HG02759 (cell line): ENCODE data around the gene SMARCE1.

Experiments used
- ATAC-seq: cut with Tn5 transposase; IDR thresholded peaks from one replicate; pipeline ENCODE4 v1.9.1; 2021; ENCODE audit warnings: mild to moderate bottlenecking, moderate library complexity; ENCODE audit not compliant: unreplicated experiment

SMARCE1 gene

DNA sequence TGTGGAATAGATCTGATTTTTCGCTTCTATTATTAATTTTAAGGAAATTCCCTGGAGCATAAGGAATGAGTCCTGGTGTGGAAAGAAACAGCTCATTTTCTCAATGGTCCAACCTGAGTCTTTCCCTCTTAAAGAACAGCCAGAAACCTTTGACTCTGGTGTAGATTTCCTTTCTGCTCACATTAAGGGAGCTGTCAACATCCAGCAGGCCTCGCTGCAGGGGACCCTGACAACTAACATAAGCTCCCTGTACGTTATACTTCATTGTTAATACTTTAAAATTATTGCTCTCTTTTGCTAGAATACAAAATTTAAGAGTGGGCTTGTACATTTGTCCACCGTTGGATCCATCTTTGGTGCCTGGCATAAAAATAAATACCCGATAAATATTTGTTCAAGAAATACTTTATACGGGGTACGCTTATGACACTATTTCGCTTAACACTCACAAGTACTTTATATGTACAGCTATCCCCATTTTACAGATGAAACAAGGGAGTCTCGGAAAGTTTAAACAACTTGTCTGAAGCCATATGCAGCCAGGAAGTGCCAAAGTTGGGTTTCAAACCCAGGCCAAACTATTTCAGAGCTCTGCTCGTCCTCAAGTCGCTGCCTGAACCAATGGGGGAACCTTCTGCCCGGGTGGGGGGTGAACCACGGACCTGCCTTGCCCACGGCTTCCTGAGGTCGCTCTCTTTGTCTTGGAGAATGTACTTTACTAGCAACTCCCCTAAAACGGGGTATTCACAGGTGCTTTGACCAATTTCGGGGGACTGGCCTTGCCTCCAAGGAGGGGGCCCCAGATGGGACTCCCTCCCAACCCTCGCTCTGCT, 611 bp downstream of the SMARCE1 start:
- peak; percentile 50 for ATAC-seq

DNA sequence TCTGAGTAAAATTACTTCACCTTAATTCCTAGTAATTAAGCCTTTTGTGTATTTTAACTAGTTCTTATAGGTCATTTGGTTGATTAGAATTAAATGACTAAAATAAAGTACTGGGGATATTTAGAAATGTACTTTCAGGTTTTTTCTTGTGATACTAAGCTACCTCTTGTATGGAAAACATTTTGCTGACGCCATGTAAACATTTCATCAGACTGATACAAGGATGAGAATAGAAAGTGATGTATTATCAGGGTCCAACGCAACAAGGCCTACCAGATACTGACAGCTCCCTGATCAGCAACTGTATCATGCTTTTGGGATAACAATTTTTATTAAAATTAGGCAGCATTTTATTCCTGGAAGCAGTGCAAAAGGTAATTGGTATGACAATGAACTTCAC, 1.7 kb downstream of the SMARCE1 start:
- no peak for ATAC-seq

DNA sequence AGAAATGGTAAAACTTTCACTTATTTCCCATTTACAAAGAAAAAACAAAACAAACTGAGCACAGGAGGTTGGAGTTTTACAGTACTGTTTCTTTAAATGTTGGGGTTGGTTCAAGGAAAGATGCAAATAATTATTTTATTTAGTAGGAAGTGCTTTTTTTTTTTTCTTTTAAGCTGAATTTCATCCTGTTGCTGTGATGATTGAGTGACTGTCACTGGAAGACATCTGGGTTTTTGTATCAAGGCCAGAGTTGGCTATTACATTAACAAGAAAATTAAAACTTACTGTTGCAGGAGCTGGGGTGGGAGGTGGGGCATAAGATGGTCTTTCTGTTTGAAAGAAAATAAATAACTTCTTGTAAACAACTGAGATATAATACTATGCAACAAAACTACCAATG, 2.3 kb downstream of the SMARCE1 start:
- no peak for ATAC-seq

DNA sequence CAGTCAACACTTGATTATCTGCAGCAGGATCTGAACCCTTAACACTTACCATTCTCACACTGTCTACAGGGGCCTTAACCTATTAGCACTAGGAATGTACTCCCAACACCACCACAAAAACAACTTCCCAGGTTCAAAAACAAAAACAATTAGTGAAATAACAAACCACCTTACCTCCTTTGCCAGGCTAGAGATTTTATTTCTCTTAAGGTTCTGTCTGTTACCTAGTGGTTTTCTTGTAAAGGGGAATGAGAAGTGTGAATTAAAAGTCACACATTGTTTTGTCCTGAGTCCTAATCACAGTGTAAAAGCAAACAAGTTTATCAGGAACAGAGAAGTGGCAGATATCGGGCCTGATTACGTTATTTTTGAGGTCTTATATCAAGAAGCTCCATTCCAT, 9.7 kb downstream of the SMARCE1 start:
- ATAC-seq, result no peak

DNA sequence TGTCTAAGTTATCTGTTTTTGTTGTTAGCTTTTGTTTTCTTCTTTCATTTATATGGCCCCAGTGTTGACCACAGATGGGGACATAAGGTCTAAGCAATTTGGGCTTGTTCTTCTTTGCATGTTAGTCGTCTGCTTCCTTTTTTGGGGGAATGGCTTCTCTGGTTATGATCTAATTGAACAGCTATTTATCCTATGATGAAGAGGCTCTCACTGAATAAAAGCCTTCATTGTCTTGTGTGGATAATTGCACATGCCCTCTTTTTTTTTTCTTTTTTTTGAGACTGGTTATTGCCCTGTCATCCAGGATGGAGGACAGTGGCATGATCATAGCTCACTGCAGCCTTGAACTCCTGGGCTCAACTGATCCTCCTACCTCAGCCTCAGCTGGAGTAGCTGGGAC, 13.7 kb downstream of the SMARCE1 start:
- ATAC-seq, result no peak

DNA sequence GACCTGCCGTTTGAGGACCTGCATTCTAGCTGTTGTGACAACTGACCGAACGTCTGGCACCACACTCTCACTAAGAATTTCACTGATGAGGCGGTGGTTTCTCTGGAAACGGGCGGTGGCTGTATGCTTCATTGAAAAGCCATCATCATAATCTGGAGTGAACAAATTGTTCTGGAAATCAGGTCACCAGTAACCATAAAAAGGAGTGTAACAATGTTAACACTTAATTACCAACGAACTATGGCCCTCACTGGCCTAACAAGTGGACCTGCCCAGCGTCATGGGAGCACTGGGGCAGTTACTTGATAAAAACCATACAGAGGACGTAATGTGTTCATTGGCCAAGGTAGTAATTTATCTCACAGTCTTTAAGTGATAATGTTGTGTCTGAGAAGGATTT, 15.4 kb downstream of the SMARCE1 start:
- ATAC-seq, result no peak

DNA sequence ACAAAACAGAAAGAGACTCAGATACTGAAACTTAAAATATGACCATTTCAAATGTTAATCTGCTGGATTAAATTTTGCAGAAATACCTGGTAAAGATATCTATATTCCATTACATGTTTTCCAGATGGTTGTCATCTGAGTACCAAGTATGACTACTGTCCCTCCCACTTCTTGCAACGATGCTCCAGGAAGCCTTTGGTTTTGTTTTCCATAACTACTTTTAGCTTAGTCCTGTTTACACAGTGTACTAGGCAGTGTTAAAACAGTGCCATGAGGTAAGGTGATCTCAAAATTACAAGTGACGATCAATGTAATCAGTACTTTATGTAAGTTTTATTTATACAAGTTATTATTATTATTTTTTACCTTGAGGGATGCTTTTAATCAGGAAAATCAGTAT, 17.8 kb downstream of the SMARCE1 start:
- no peak for ATAC-seq

DNA sequence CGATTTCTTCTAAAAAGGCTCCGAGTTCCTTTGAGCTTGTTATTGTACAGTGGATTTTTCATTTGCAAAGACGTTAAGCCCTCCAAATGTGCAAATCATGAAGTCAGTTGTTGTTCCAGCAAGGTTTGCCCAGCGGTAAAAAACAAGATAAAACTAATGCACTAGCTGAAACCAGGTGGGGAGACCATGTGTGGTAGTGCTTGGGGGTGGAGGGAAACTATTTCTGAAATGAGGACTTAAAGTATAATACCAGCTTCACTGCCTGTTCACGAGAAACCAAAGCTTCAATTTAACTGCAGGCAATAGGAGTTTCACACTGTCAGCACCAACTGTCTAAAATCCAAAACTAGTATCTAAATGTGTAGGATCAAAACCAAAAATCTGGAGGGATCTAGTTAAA, 22.3 kb downstream of the SMARCE1 start:
- ATAC-seq, result no peak

DNA sequence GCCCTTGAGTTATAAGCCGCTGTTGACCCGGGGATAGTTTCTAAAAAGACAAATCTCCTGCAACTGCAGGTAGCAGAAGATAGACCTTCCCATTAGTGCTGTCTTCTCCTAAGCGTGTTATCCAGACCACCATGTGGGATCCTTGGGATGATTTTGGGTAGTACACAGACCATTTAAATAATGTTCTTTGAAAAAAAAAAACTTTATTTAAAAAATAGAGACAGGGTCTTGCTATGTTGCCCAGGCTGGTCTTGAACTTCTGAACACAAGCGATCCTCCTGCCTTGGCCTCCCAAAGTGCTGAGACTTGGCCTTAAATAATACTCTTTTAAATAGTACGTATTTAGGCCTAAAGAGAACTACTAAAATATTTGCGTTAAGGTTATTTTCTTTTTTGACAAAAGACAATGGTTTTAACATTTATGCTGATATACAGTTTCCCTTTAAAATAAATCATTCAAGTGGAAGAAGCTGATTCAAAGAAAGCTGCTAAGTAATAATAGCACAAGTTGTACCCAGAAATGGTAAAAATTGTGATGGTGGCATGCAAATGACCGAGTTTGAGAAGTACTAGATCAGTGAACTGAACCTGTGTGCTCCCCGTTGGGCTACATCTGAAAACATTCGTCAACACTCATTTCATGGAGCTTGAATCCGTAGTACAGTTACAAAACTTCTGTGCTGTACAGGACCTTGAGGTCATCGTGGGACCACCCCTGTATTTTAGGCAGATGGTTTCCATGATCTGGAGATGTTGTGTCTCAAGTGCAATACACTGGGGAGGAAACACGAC, 24.0 kb downstream of the SMARCE1 start:
- no peak for ATAC-seq

DNA sequence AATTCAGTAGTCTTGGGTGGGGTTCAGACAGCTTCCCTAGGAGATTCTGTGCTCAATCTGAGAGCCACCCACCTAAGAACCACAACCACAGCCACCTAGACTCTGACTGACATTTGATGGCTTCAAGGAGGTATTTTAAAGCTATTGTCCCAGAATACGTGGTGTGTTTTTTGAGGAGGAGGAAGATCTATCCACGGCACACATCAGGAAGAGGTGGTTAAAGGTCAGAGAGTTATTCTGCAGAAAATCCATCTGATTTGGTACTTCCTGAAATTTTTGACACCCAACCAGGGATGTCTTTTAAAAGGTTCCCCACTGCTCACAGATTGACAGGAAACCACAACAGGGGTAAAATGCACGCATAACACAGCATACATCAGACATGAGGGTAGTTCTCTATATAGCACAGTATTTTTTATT, 25.1 kb downstream of the SMARCE1 start:
- no peak for ATAC-seq

DNA sequence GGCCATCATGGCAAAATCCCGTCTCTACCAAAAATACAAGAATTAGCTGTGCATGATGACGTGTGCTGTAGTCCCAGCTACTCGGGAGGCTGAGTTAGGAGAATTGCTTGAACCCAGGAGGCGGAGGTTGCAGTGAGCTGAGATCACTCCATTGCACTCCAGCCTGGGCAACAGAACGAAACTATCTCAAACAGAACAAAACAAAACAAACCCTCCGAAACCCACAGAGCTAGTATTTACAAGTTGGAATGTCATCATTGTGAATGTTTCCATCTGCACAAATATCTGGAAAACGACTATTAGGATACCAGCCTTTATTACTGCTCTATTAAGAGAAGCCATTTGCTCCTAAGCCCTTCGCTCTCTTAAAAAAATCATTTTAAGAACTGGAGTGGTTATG, 26.0 kb downstream of the SMARCE1 start:
- no peak for ATAC-seq

DNA sequence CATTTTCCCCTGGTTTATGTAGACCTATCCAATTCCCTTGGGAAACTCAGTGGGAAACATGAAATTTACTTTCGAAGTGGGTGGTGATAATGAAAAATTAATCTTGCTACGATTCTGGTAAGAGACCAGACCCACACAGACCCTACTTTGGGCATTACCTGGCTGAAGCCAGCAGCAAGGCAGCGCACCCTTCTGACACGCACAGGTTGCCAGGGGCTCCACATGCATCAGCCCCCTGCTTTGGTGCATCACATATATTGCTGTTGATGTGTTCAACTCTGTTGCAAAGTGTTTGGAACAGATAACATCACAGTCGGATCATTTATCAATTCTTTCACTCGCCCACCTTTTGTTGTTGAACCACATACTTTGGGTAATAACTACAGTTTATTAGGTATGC, 26.6 kb downstream of the SMARCE1 start:
- ATAC-seq, result no peak

DNA sequence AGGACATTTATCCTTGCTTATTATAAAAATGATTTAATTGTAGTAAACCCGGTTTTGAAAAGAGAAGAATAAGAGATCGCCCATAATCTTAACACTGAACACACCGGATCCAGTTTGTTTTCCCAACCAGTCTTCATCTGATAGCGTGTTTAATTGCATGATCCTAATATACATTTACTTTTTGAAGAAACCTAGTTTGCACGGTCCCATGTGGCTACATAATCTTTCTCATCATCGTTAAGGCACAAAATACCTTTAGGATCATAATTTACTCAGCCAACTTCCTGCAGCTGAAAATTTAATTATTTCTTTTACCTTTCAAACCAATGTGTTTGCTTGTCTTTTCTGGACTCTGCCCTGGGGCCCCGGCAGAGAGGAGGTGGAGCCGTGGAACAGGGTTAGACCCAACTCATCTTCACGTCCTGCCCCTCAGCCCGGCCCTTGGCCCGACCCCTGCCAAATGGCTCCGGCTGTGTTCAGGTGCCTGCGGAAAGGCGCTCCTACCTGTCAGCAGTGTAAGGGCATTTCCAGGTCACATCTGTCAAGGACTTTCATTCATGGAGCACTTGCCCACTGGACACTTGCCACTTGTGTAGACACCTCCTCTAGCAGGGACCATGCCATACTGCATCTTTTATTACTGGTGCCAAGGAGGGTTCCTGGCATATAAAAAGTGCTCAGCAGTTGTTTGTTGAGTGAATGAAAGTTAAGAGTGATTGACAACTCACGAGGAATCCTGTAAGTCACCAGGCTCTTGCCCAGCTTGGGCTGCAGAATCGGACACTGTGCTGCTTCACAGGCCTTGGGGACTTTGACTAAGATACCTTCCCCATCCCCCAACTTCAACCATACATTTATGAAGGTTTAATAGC, 28.6 kb downstream of the SMARCE1 start:
- no peak for ATAC-seq

DNA sequence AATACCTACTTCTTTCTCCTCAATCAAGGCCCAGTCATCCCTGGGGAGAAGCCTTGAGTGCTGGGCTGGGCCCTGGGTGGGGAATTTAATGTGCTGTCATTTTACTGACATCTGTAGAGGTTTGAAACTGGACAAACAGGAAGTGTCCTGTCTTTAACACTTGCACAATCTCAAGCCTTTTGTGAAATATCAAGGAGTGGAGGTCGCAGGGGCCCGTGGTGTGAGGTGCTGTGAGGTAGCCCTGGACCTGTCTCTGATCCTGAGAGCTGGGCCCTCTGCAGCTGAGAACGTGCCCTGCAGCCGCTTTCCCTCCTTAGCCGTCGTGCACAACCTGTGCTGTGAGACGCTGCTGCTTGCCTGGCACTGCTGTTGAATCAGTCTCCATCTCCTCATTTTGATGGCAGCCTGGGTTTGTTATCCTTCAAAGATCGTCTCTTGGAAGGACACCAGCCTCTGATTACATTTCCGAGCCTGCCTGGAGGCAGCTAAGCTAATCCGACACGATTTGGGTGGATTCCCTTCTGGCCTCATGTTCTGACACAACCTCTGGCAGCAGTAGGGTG, 29.9 kb downstream of the SMARCE1 start:
- ATAC-seq, result no peak

DNA sequence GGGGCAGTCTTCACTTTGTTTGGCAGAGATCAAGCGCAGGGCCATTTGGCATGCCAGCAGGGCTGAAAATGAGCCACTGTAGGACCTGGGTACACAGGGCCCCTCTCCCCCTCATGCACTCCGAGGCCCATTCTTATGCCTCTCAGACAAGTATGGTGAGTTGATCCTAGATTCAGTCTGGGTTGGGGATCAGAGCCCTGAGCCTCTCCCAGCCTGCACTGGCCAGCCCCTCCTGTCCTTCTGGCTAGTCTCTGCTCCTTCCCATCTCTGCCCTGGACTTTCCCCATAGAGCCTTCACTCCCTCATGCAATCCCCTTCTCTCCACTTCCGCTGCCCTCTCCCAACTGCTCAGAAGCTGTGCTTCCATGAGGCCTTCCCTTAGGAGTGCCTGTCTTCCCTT, 31.0 kb downstream of the SMARCE1 start:
- ATAC-seq, result no peak

DNA sequence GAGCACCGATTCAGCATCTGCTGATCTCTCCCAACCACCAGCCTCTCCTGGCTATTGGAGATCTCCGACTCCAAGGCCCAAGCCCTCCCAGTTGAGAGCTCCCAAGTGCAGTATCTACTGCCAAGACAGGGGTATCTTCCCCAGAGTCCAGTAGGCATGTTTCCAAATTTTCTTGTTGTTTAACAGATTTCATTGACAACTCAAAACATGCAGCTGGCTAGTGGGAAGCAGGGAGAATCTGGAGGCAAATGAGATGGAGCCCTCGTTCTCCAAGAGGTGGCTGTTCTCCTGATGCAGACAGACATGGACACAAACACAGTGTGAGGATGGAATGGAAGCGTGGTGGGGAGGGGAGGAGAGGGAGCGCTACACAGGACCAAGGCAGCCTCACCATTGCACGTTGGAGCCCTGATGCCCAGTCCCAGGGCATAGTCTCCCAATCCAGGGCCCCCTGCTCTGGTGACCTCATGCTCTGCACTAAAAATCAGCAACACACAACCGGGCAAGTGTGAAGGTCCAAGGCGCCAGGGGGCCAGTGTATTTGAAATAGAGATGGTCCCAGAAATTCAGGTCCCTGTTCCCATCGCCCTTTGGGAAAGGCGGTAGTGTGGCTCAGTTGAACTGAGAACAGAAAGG, 31.7 kb downstream of the SMARCE1 start:
- ATAC-seq, result no peak

DNA sequence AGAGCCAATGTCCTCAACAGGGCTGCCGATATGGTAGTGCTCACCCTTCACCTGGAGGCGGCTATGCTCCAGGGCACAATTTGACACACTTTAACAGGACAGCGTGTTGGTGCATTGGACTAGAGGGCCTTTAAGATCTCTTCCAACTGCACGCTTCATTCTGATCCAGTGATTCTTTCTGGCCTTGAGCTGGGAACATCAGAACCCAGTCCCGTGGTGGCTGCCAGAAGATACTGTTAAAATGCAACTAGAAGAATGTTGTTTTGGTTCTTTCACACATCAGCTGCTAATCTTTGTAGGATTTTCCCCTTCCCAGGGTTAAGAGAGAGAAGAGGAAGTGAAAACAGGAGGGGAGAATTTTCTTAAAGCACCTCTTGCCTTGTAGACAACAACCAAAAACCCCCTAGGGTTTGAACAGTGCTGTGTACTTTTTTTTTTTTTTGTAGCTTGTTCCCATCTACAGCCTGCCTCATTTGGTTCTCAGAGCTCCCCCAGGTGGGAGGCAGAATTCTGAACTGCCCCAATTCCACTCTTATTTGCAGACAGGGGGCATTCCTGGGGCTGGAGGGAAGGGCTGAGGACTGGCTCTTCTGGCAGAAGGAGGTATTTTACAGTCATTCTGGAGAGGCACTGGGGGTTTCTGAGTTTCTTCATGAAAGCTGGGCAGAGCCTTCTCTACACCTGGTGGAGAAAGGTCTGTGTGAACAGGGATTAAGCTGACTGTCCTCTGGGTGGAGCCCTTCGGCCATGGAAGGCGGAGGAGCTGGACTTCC, 32.4 kb downstream of the SMARCE1 start:
- ATAC-seq, result peak; percentile 78

DNA sequence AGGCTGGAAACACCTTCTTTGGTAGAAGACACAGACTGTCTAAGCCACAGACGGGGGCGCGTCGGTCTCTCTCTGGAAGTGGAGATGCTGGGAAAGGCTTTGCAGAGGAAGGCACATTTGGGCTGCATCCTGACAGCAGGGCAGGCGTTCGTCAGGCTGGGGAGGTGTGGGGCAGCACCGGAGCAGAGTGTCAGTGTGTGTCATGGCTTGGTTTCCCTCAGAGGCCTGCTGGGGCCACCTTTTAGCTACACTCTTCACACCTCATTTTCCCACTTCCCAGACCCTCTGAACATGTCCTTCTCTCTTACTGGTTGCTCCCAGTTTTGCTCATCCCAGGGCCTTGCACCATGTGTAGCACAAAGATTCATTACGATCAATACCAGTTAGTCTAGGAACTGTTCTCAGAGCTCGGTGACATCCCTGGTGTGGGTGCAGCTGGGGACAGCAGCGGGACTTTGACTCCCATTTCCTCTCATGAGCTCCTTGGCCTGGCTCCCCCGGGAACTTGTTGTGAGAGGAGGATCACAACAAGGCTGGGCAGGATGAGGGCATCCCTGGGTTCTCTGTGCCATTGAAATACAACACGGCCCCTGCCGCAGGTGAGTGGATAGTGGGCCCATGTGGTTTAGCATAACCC, 33.1 kb downstream of the SMARCE1 start:
- ATAC-seq, result no peak

DNA sequence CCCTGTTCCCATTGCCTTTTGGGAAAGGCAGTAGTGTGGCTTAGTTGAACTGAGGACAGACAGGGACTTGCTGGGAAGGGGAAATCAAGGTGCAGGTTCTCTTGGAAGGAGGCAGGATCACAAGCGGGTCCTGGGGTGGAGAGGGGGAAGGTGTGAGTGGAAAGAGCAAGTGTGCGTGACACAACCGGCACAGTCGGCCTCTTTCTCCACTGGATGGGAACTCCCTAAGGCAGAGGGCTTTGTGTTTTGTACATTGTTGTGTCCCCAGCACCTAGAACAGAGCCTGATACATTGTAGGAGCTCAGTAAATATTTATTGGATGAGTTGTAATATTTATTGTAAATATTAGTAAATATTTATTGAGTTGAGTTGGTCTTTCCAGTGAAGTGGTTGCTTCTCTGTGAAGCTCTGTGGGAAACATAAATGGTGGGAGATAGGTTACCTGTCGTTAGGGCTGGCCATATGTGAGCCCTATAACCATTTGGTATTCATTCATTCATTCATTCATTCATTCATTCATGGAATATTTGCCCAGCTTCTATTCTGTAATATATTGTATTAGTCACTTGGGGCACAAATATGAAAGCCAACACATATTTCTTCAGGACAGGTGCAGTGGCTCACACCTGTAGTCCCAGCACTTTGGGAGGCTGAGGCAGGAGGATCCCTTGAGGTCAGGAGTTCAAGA, 34.0 kb downstream of the SMARCE1 start:
- ATAC-seq, result no peak
